GM12891 (cell line): ENCODE measurements around the gene HOXD1.
A peak's percentile ranks its signal among the peaks of the same experiment; 100 is the strongest.

Experiments
- DNase-seq: peaks from one replicate; pipeline ENCODE4 v3.0.0; 2011; ENCODE audit warnings: low spot score; ENCODE audit not compliant: insufficient read length
- FAIRE-seq: peaks from 2 replicates; lab custom pipeline; 2011; peaks lifted over from hg19 to GRCh38; lab: Jason Lieb, UNC
- PAX5 ChIP-seq: IDR thresholded peaks from 2 replicates; pipeline ENCODE4 v1.6.1; 2011; ENCODE audit warnings: low read length, moderate library complexity, mild to moderate bottlenecking; ENCODE audit not compliant: insufficient read depth, severe bottlenecking
- POLR2A ChIP-seq: IDR thresholded peaks from 2 replicates; pipeline ENCODE4 v1.6.1; 2011; ENCODE audit warnings: low read depth, low read length, control low read depth
- POLR2AphosphoS5 ChIP-seq: IDR thresholded peaks from 2 replicates; pipeline ENCODE4 v1.6.1; 2011; ENCODE audit warnings: low read depth, low read length, control low read depth
- POU2F2 ChIP-seq: IDR thresholded peaks from 2 replicates; pipeline ENCODE4 v1.6.1; 2011; ENCODE audit warnings: low read depth, mild to moderate bottlenecking, control low read depth, low read length, moderate library complexity
- SPI1 ChIP-seq: IDR thresholded peaks from 2 replicates; pipeline ENCODE4 v1.6.1; 2011; ENCODE audit warnings: low read depth, low read length, control low read depth
- TAF1 ChIP-seq: IDR thresholded peaks from 2 replicates; pipeline ENCODE4 v1.6.1; 2011; ENCODE audit warnings: low read depth, low read length, control low read depth

HOXD1 gene

GRCh38 chr2:176173567-176174381 lies 14.7 kb upstream of the HOXD1 start:
- DNase-seq (no peak), FAIRE-seq (no peak)
- TF ChIP-seq TAF1 (no peak), SPI1 (no peak), PAX5 (no peak), POLR2A (no peak), POU2F2 (no peak), POLR2AphosphoS5 (no peak)

GRCh38 chr2:176174382-176174823 lies 14.1 kb upstream of the HOXD1 start:
- no peak for TF ChIP-seq POLR2AphosphoS5
- TF ChIP-seq PAX5, result no peak
- no peak for TF ChIP-seq POLR2A
- TF ChIP-seq POU2F2, result no peak
- TF ChIP-seq SPI1, result no peak
- TF ChIP-seq TAF1, result no peak
- FAIRE-seq, result no peak
- no peak for DNase-seq

GRCh38 chr2:176174824-176175708 lies 13.4 kb upstream of the HOXD1 start:
- FAIRE-seq, result no peak
- DNase-seq, result no peak
- TF ChIP-seq PAX5 (no peak), SPI1 (no peak), POLR2AphosphoS5 (no peak), TAF1 (no peak), POU2F2 (no peak), POLR2A (no peak)

GRCh38 chr2:176175709-176176607 lies 12.5 kb upstream of the HOXD1 start:
- no peak for DNase-seq
- TF ChIP-seq PAX5 (no peak), SPI1 (peak; percentile 52; the same call in 1 of the 2 replicates)
- FAIRE-seq, result no peak

GRCh38 chr2:176177580-176178037 lies 10.9 kb upstream of the HOXD1 start:
- no peak for TF ChIP-seq POU2F2
- no peak for TF ChIP-seq TAF1
- no peak for TF ChIP-seq SPI1
- TF ChIP-seq PAX5, result no peak
- TF ChIP-seq POLR2A, result no peak
- TF ChIP-seq POLR2AphosphoS5, result no peak
- no peak for FAIRE-seq
- no peak for DNase-seq

GRCh38 chr2:176178038-176178756 lies 10.3 kb upstream of the HOXD1 start:
- FAIRE-seq (no peak), DNase-seq (no peak)
- no peak for TF ChIP-seq POU2F2
- no peak for TF ChIP-seq TAF1
- no peak for TF ChIP-seq PAX5
- no peak for TF ChIP-seq SPI1
- no peak for TF ChIP-seq POLR2AphosphoS5
- no peak for TF ChIP-seq POLR2A

- DNase-seq (no peak), FAIRE-seq (no peak)
- TF ChIP-seq POU2F2, result no peak
- no peak for TF ChIP-seq SPI1
- TF ChIP-seq PAX5, result no peak
- TF ChIP-seq TAF1, result no peak
- TF ChIP-seq POLR2AphosphoS5, result no peak
- no peak for TF ChIP-seq POLR2A
Observed at GRCh38 chr2:176178757-176179295, 9.6 kb upstream of the HOXD1 start.

GRCh38 chr2:176181551-176181950 lies 6.9 kb upstream of the HOXD1 start:
- DNase-seq (no peak), FAIRE-seq (no peak)
- TF ChIP-seq POLR2AphosphoS5 (no peak), SPI1 (no peak), TAF1 (no peak)
